DND-41 (cell line): Measurements from ENCODE around the gene SVBP.

Experiments used
- ATAC-seq: fragments of 200-7000 bp; cut with Tn5 transposase; 3 replicates; pipeline ENCODE4 v1.9.1; 2021; ENCODE audit warnings: low read depth; ENCODE audit not compliant: insufficient read depth
- DNase-seq: peaks from one replicate; pipeline ENCODE4 v3.0.0-alpha.2; 2020
- H2AFZ ChIP-seq: 2 replicates; pipeline ENCODE4 v1.6.0; 2012; ENCODE audit warnings: low read depth, low read length
- H3K27ac ChIP-seq: 2 replicates; pipeline ENCODE4 v1.5.1; 2012; ENCODE audit warnings: low read length, inconsistent platforms
- H3K27me3 ChIP-seq: fragments of 200-600 bp; sonication (generic); 2 replicates; pipeline ENCODE4 v1.6.0; 2012; ENCODE audit warnings: low read length, mild to moderate bottlenecking, inconsistent platforms; ENCODE audit not compliant: insufficient read depth, poor library complexity
- H3K36me3 ChIP-seq: 2 replicates; pipeline ENCODE4 v1.5.1; 2012; ENCODE audit warnings: low read length, inconsistent platforms; ENCODE audit not compliant: insufficient read depth
- H3K4me1 ChIP-seq: 2 replicates; pipeline ENCODE4 v1.5.1; 2012; ENCODE audit warnings: mild to moderate bottlenecking, low read length; ENCODE audit not compliant: insufficient read depth
- H3K4me2 ChIP-seq: 2 replicates; pipeline ENCODE4 v1.6.0; 2012; ENCODE audit warnings: mild to moderate bottlenecking, moderate library complexity, low read length, inconsistent platforms; ENCODE audit not compliant: insufficient read depth
- H3K4me3 ChIP-seq, 2 experiments: fragments of 200-600 bp in 1 of 2; shearing (Covaris generic) in 1 of 2; 2 replicates each; pipeline ENCODE4 v1.5.1; 2012 to 2016; ENCODE audit warnings: inconsistent platforms in 2 of 2, low read length in 2 of 2, mild to moderate bottlenecking in 2 of 2, low read depth in 1 of 2, moderate library complexity in 1 of 2
- H3K79me2 ChIP-seq: 2 replicates; pipeline ENCODE4 v1.6.0; 2012; ENCODE audit warnings: low read length, inconsistent platforms; ENCODE audit not compliant: insufficient read depth
- H3K9ac ChIP-seq: 2 replicates; pipeline ENCODE4 v1.6.0; 2012; ENCODE audit warnings: low read depth, mild to moderate bottlenecking, inconsistent platforms, low read length, moderate library complexity
- H3K9me3 ChIP-seq: 2 replicates; pipeline ENCODE4 v1.5.1; 2012; ENCODE audit warnings: low read length, moderate library complexity, mild to moderate bottlenecking, inconsistent platforms; ENCODE audit not compliant: insufficient read depth, severe bottlenecking
- H4K20me1 ChIP-seq: 2 replicates; pipeline ENCODE4 v1.6.0; 2012; ENCODE audit warnings: low read length; ENCODE audit not compliant: insufficient read depth
- EZH2 ChIP-seq: IDR thresholded peaks from 3 replicates; pipeline ENCODE4 v1.6.1; 2012; ENCODE audit warnings: borderline replicate concordance, low read depth, mild to moderate bottlenecking, moderate library complexity, low read length, inconsistent platforms; ENCODE audit not compliant: severe bottlenecking
- TF ChIP-seq, protein P1 (sequence below): IDR thresholded peaks from 2 replicates; pipeline ENCODE4 v1.5.1; 2012; ENCODE audit warnings: borderline replicate concordance, low read length, moderate library complexity, mild to moderate bottlenecking; ENCODE audit not compliant: poor library complexity, severe bottlenecking; ENCODE audit errors: extremely low read depth

SVBP gene

DNA sequence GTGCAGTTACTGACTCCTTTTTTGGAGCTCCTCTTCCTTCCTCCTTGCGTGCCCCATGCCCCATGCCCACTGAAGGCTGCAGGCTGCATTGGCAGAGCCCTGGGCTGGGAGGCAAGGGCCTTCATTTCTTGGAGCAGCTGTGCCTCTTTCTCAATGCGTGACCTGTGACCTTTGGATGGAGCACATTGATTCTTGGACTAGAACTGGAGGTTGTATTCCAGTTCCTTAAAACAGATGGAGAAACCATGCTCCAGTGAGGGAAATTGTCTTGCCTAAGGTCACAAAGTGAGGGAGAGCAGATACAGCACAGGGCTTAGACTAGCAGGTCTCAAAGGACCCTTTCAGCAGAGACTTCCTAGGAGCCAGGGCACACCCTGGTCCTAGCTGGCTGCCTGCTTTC, 23.4 kb downstream of the SVBP start:
- Histone ChIP-seq H3K36me3 (no peaks in the 10 kb centered on the region), H3K4me2 (no peak overlapping the region), H4K20me1 (no peaks in the 10 kb centered on the region), H3K79me2 (no peaks in the 10 kb centered on the region), H3K9me3 (no peaks in the 10 kb centered on the region), H3K4me3 (no peak overlapping the region), H3K9ac (no peak overlapping the region), H2AFZ (no peak overlapping the region), H3K27ac (no peak overlapping the region), H3K4me1 (no peaks in the 10 kb centered on the region), H3K27me3 (no peaks in the 10 kb centered on the region)
- no peak for DNase-seq
- no peak for TF ChIP-seq EZH2
- TF ChIP-seq, protein P1, sequence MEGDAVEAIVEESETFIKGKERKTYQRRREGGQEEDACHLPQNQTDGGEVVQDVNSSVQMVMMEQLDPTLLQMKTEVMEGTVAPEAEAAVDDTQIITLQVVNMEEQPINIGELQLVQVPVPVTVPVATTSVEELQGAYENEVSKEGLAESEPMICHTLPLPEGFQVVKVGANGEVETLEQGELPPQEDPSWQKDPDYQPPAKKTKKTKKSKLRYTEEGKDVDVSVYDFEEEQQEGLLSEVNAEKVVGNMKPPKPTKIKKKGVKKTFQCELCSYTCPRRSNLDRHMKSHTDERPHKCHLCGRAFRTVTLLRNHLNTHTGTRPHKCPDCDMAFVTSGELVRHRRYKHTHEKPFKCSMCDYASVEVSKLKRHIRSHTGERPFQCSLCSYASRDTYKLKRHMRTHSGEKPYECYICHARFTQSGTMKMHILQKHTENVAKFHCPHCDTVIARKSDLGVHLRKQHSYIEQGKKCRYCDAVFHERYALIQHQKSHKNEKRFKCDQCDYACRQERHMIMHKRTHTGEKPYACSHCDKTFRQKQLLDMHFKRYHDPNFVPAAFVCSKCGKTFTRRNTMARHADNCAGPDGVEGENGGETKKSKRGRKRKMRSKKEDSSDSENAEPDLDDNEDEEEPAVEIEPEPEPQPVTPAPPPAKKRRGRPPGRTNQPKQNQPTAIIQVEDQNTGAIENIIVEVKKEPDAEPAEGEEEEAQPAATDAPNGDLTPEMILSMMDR, result no peak
- ATAC-seq, result no peak

DNA sequence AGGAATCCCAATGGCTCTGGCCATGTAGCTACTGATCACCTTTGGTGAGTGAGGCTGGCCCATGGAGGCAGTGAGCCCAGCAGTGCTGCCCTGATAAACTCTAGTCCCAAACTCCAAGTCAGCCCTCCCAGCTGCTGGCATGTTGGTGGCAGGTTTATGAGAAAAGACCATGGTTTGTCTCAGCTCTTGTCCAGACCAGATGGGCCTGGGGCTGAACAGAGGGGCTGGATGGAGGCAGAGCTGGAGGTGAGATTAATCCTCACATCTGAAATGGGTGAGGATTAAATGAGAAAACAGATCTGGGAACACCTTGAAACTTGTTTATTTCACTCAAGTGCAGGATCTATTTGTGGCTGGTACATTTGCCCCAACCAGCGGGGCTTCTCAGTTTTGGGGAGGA, 29.2 kb downstream of the SVBP start:
- Histone ChIP-seq H3K36me3 (peaks cover under 1% of the 10 kb centered on the region; the same call in 1 of the 2 replicates), H3K27me3 (no peaks in the 10 kb centered on the region), H3K9ac (no peak overlapping the region), H3K4me2 (no peak overlapping the region), H3K79me2 (no peaks in the 10 kb centered on the region), H3K4me1 (no peaks in the 10 kb centered on the region), H3K9me3 (no peaks in the 10 kb centered on the region), H3K4me3 (no peak overlapping the region), H2AFZ (no peak overlapping the region), H4K20me1 (no peaks in the 10 kb centered on the region), H3K27ac (no peak overlapping the region)
- DNase-seq (no peak), ATAC-seq (no peak)
- TF ChIP-seq, protein P1, result no peak
- TF ChIP-seq EZH2, result no peak

DNA sequence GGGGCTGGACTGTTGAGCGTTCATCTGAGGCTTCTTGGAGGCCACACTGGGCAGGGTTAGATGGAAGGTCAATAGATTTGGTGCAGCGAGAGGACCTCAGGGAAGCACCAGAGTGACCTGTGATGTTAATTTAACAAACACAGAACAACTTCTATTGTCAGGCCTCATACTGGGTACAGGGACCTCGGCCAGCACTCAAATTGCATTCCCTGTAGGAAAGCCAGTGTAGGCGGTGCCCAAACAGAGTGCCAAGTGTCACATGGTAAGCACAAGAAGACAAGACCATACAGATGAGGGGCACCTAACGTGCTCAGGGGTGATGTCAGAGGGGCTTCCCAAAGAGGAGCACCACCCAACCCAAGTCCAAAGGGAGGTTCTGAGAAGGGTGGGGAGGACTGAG, 31.1 kb downstream of the SVBP start:
- DNase-seq (no peak), ATAC-seq (no peak)
- H3K27me3 ChIP-seq, result no peaks in the 10 kb centered on the region
- H3K4me3 ChIP-seq, result no peak overlapping the region
- peaks cover 9% of the 10 kb centered on the region; the same call in 1 of the 2 replicates for H3K36me3 ChIP-seq
- H3K4me2 ChIP-seq, result no peak overlapping the region
- H3K27ac ChIP-seq, result no peak overlapping the region
- no peaks in the 10 kb centered on the region for H4K20me1 ChIP-seq
- H3K9ac ChIP-seq, result no peak overlapping the region
- no peaks in the 10 kb centered on the region for H3K9me3 ChIP-seq
- no peak for TF ChIP-seq EZH2
- TF ChIP-seq, protein P1, result no peak
- no peaks in the 10 kb centered on the region for H3K79me2 ChIP-seq
- H3K4me1 ChIP-seq, result no peaks in the 10 kb centered on the region
- no peak overlapping the region for H2AFZ ChIP-seq
